ENCODE measurements around the gene CDH5.

- TF ChIP-seq, protein P1, sequence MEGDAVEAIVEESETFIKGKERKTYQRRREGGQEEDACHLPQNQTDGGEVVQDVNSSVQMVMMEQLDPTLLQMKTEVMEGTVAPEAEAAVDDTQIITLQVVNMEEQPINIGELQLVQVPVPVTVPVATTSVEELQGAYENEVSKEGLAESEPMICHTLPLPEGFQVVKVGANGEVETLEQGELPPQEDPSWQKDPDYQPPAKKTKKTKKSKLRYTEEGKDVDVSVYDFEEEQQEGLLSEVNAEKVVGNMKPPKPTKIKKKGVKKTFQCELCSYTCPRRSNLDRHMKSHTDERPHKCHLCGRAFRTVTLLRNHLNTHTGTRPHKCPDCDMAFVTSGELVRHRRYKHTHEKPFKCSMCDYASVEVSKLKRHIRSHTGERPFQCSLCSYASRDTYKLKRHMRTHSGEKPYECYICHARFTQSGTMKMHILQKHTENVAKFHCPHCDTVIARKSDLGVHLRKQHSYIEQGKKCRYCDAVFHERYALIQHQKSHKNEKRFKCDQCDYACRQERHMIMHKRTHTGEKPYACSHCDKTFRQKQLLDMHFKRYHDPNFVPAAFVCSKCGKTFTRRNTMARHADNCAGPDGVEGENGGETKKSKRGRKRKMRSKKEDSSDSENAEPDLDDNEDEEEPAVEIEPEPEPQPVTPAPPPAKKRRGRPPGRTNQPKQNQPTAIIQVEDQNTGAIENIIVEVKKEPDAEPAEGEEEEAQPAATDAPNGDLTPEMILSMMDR (conservative IDR thresholded peaks at IDR 0.05), result no peak; the same call in 1 of the 2 replicates
- TF ChIP-seq ZFX (IDR thresholded peaks at IDR 0.05), result no peak
Observed at GRCh38 chr16:66324815-66325515, 41.5 kb upstream of the CDH5 start.
